Gastroesophageal sphincter (tissue), 4 donors: Measurements from ENCODE around the gene MIS18A. TPM values are rescaled to one million over a fixed set of nuclear protein-coding genes. Genes with fewer than 3 reads are reported as not detected.
"Not testable (repeated sequence)": the region's sequence is repeated elsewhere in the genome, so short reads cannot be mapped to it uniquely, and the experiment has no call there.

ENCODE experiments used
- ATAC-seq: fragments of 150-250 bp; one replicate; pipeline ENCODE4 v1.9.1; 2016; ENCODE audit warnings: mild to moderate bottlenecking, moderate library complexity
- H3K27ac ChIP-seq, 4 donors: fragments of 200-600 bp; sonication (generic) in 3 of 4; 1 replicate in 3 of 4; 2 replicates in 1 of 4; pipeline ENCODE4 v1.5.1; 2016 to 2019
- H3K27me3 ChIP-seq: fragments of 200-600 bp; sonication (generic); one replicate; pipeline ENCODE4 v1.5.1; 2019
- H3K36me3 ChIP-seq, 2 donors: fragments of 200-600 bp; sonication (generic); one replicate each; pipeline ENCODE4 v1.5.1; 2019; ENCODE audit warnings: control low read depth in 1 of 2
- H3K4me1 ChIP-seq, 3 donors: fragments of 200-600 bp; sonication (generic); 1 replicate in 2 of 3; 2 replicates in 1 of 3; pipeline ENCODE4 v1.5.1; 2016 to 2019; ENCODE audit warnings: control low read depth in 2 of 3
- H3K4me3 ChIP-seq, 2 donors: fragments of 200-600 bp; sonication (generic); one replicate each; pipeline ENCODE4 v1.5.1; 2019; ENCODE audit warnings: mild to moderate bottlenecking in 1 of 2, moderate library complexity in 1 of 2
- H3K9me3 ChIP-seq, 3 donors: fragments of 200-600 bp; sonication (generic); one replicate each; pipeline ENCODE4 v1.5.1; 2017 to 2019; ENCODE audit warnings: control low read depth in 2 of 3
- EP300 ChIP-seq: sonication (generic); formaldehyde crosslinking; IDR thresholded peaks from one replicate; pipeline ENCODE4 v1.6.1; 2017; ENCODE audit warnings: antibody characterized with exemption, mild to moderate bottlenecking
- POLR2A ChIP-seq, 2 donors: fragments of 450-650 bp; IDR thresholded peaks; one replicate each; pipeline ENCODE4 v1.6.1; 2017; ENCODE audit warnings: antibody characterized with exemption in 2 of 2, mild to moderate bottlenecking in 2 of 2, moderate library complexity in 1 of 2
- POLR2AphosphoS5 ChIP-seq: sonication (generic); formaldehyde crosslinking; IDR thresholded peaks from one replicate; pipeline ENCODE4 v1.6.1; 2017; ENCODE audit warnings: antibody characterized with exemption
- WGBS, 2 donors: methylation state at CpG; one replicate each; pipeline ENCODE4 v1.1.5; 2018; ENCODE audit warnings: low coverage in 1 of 2; 5-methylcytosine and 5-hydroxymethylcytosine counted together
- total RNA-seq, 4 donors: library from RNA; depleted of rRNA; stranded (reverse); fragments of >200 nt; gene quantifications; one replicate each; pipeline ENCODE4 v1.1.0, GENCODE V29; 2016
- TF ChIP-seq, protein P1 (sequence below), 4 experiments: fragments of 200-600 bp in 2 of 4; fragments of 450-650 bp in 2 of 4; sonication (generic) in 1 of 4; IDR thresholded peaks; one replicate each; pipeline ENCODE4 v1.5.1; 2017 to 2019; ENCODE audit warnings: antibody characterized with exemption in 4 of 4, mild to moderate bottlenecking in 2 of 4, moderate library complexity in 2 of 4

The MIS18A gene
- total RNA-seq, 4 donors from 2014 or later, result 4.7 to 5.5 (median 5.2) TPM

GRCh38 chr21:32260130-32260529, 18.7 kb downstream of the MIS18A start:
- whole genome bisulfite sequencing, 2 donors, result 79 to 87% methylated on average over 2 of the region's 2 CpGs
- TF ChIP-seq EP300, result no peak
- no peak for TF ChIP-seq POLR2A (IDR thresholded peaks at IDR 0.05)
- TF ChIP-seq, protein P1, sequence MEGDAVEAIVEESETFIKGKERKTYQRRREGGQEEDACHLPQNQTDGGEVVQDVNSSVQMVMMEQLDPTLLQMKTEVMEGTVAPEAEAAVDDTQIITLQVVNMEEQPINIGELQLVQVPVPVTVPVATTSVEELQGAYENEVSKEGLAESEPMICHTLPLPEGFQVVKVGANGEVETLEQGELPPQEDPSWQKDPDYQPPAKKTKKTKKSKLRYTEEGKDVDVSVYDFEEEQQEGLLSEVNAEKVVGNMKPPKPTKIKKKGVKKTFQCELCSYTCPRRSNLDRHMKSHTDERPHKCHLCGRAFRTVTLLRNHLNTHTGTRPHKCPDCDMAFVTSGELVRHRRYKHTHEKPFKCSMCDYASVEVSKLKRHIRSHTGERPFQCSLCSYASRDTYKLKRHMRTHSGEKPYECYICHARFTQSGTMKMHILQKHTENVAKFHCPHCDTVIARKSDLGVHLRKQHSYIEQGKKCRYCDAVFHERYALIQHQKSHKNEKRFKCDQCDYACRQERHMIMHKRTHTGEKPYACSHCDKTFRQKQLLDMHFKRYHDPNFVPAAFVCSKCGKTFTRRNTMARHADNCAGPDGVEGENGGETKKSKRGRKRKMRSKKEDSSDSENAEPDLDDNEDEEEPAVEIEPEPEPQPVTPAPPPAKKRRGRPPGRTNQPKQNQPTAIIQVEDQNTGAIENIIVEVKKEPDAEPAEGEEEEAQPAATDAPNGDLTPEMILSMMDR (IDR thresholded peaks at IDR 0.05), result no peak
- TF ChIP-seq POLR2AphosphoS5, result no peak
- Histone ChIP-seq H3K4me1 (peaks cover 5 to 28% (median 7%) of the 10 kb centered on the region in 3 donors), H3K27ac (no peak overlapping the region), H3K9me3 (no peaks in the 10 kb centered on the region), H3K4me3 (no peak overlapping the region), H3K36me3 (no peaks in the 10 kb centered on the region), H3K27me3 (no peaks in the 10 kb centered on the region)
- ATAC-seq, result no peak

DNA sequence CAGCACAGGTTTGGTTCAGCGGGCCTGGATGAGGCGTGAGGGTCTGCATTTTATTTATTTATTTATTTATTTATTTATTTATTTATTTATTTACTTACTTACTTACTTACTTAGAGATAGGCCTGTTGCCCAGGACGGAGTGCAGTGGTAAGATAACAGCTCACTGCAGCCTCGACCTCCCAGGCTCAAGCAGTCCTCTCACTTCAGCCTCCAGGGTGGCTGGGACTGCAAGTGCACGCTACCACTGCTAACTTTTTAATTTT, 20.1 kb downstream of the MIS18A start:
- H3K27ac ChIP-seq, H3K4me3 ChIP-seq, H3K36me3 ChIP-seq, H3K9me3 ChIP-seq, ATAC-seq, H3K27me3 ChIP-seq: not testable (repeated sequence)
- 69 to 89% methylated on average over 2 to 5 of the region's 5 CpGs for WGBS, 2 donors
- H3K4me1 ChIP-seq, result peaks cover 5 to 30% (median 11%) of the 10 kb centered on the region in 3 donors

- peak; percentile 69 for ATAC-seq
- Histone ChIP-seq H3K9me3 (no peaks in the 10 kb centered on the region), H3K36me3 (no peaks in the 10 kb centered on the region), H3K4me1 (peaks cover 9 to 36% (median 14%) of the 10 kb centered on the region in 3 donors), H3K27ac (peak overlapping the region in 1 of 4 donors; percentile 30), H3K27me3 (no peaks in the 10 kb centered on the region), H3K4me3 (no peak overlapping the region)
- TF ChIP-seq EP300 (no peak), POLR2A (IDR thresholded peaks at IDR 0.05) (no peak), POLR2AphosphoS5 (no peak)
- TF ChIP-seq, protein P1 (IDR thresholded peaks at IDR 0.05), result peak; percentile 53 to 87 (median 84)
- WGBS, 2 donors, result 29 to 36% methylated on average over 15 of the region's 16 CpGs
Observed at GRCh38 chr21:32257962-32258785, 20.7 kb downstream of the MIS18A start.

DNA sequence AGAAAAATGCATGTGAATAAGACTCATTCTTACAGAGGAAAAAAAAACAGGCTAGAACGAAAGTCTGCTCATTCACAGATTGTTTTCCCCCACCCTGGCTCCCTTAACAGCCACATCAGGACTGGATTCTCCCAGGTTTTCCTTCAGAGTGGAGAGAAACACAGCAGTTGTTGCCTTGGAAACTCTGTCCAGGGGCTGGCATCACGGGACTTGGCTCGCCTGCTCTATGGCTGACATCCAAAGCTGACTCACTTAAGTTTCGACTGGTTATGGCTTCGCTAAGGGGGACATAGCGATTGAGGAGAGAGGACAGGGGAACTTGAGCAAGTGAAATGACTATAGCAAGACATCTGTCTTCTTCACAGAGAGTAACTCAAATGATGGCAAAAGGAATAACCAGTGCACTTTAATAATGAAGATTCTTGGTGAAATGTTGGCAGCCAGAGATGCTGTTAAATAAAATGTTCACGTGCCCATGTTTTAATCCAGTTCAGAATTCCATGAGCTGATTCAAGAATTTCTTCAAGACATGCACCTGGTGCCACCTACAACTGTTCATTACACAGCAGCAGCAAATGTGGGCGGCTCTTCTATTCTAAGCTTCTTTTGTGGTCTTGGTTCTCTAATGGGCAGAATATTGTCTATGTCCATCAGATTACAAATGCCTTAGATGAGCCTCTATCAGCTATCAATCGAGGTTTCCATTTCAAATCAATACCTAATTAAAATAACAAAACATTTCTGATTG, 21.8 kb downstream of the MIS18A start:
- Histone ChIP-seq H3K9me3 (no peaks in the 10 kb centered on the region), H3K4me3 (no peak overlapping the region), H3K4me1 (peaks cover 9 to 42% (median 19%) of the 10 kb centered on the region in 3 donors), H3K27me3 (no peaks in the 10 kb centered on the region), H3K36me3 (no peaks in the 10 kb centered on the region), H3K27ac (peak overlapping the region in 3 of 4 donors; percentile 30 to 66 (median 57))
- 27 to 46% methylated on average over 4 to 9 of the region's 9 CpGs for WGBS, 2 donors
- peak; percentile 81 for TF ChIP-seq POLR2AphosphoS5
- TF ChIP-seq, protein P1 (IDR thresholded peaks at IDR 0.05), result no peak
- no peak for TF ChIP-seq EP300
- no peak for TF ChIP-seq POLR2A (IDR thresholded peaks at IDR 0.05)
- ATAC-seq, result peak; percentile 76

DNA sequence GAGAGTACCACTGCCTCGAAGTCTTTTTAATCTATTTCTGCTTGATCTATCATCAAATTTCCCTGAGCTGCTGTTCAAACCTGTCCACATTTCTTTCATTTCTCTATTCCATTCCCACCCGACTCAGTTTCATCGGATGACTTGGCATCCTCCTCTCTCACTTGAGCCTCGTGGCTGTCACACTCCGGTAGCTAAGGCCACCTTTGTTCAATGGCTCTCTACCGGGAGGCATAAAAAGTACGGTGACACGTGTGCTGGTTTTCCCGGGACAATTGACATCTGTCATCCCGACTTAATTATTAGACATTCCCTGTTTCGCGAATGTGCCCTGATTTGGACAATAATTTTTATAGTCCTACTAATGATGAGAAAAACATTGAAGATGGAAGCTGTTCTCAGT, 22.6 kb downstream of the MIS18A start:
- no peak for ATAC-seq
- no peak overlapping the region for H3K4me3 ChIP-seq

More for the DNA sequence above, 22.6 kb downstream of the MIS18A start:
- no peaks in the 10 kb centered on the region for H3K36me3 ChIP-seq
- no peaks in the 10 kb centered on the region for H3K9me3 ChIP-seq
- H3K4me1 ChIP-seq, result peaks cover 9 to 42% (median 19%) of the 10 kb centered on the region in 3 donors
- WGBS, 2 donors, result 63 to 86% methylated on average over 1 to 12 of the region's 12 CpGs
- TF ChIP-seq EP300 (no peak), POLR2A (IDR thresholded peaks at IDR 0.05) (no peak), POLR2AphosphoS5 (no peak)
- TF ChIP-seq, protein P1 (IDR thresholded peaks at IDR 0.05), result no peak
- no peaks in the 10 kb centered on the region for H3K27me3 ChIP-seq
- peak overlapping the region in 3 of 4 donors; percentile 30 to 66 (median 57) for H3K27ac ChIP-seq
